Posterior cingulate gyrus (tissue), 11 donors: Measurements from ENCODE around the gene CP.

ENCODE experiments used
- DNase-seq, 10 donors: peaks; one replicate each; pipeline versions ENCODE4 v3.0.0 to v3.0.0-alpha.2; 2020 to 2021; ENCODE audit warnings: mixed read lengths in 3 of 10
- intact Hi-C: fragments of 100-400 bp; cut with DNase I; formaldehyde crosslinking; loops from one replicate; pipeline ENCODE4 v1.15.1; 2023

CP gene

GRCh38 chr3:149188494-149188893 lies 33.1 kb downstream of the CP start:
- DNase-seq, result no peak
- intact Hi-C loops, result no loop called here

GRCh38 chr3:149186721-149187120 lies 34.9 kb downstream of the CP start:
- intact Hi-C loops, result no loop called here
- no peak for DNase-seq

GRCh38 chr3:149186219-149186618 lies 35.4 kb downstream of the CP start:
- DNase-seq, result no peak
- intact Hi-C loops, result no loop called here

- intact Hi-C loops, result no loop called here
- DNase-seq, result no peak
Observed at GRCh38 chr3:149181182-149181581, 40.4 kb downstream of the CP start.

- DNase-seq, result no peak
- intact Hi-C loops, result no loop called here
Observed at GRCh38 chr3:149180057-149180573, 41.5 kb downstream of the CP start.

- no peak for DNase-seq
Observed at GRCh38 chr3:149179220-149179619, 42.4 kb downstream of the CP start.

GRCh38 chr3:149177122-149177521 lies 44.5 kb downstream of the CP start:
- DNase-seq, result no peak
- intact Hi-C loops, result no loop called here

More at GRCh38 chr3:149179220-149179619, 42.4 kb downstream of the CP start:
- intact Hi-C loops, result no loop called here

GRCh38 chr3:149174901-149175300 lies 46.7 kb downstream of the CP start:
- no peak for DNase-seq
- intact Hi-C loops, result no loop called here

- DNase-seq, result no peak
- intact Hi-C loops, result no loop called here
Observed at GRCh38 chr3:149170672-149171071, 51.0 kb downstream of the CP start.

- intact Hi-C loops, result no loop called here
- DNase-seq, result no peak
Observed at GRCh38 chr3:149167898-149168297, 53.7 kb downstream of the CP start.

GRCh38 chr3:149163066-149163465 lies 58.6 kb downstream of the CP start:
- DNase-seq, result no peak
- intact Hi-C loops, result no loop called here

- no peak for DNase-seq
- intact Hi-C loops, result no loop called here
Observed at GRCh38 chr3:149162007-149162406, 59.6 kb downstream of the CP start.

- intact Hi-C loops, result no loop called here
- DNase-seq, result no peak
Observed at GRCh38 chr3:149160754-149161300, 60.8 kb downstream of the CP start.

GRCh38 chr3:149153402-149153801 lies 68.2 kb downstream of the CP start:
- DNase-seq, result no peak
- intact Hi-C loops, result no loop called here

GRCh38 chr3:149152420-149152819 lies 69.2 kb downstream of the CP start:
- intact Hi-C loops, result no loop called here
- no peak for DNase-seq

GRCh38 chr3:149151843-149152242 lies 69.8 kb downstream of the CP start:
- no peak for DNase-seq
- intact Hi-C loops, result no loop called here

- intact Hi-C loops, result no loop called here
- no peak for DNase-seq
Observed at GRCh38 chr3:149150436-149150835, 71.2 kb downstream of the CP start.

GRCh38 chr3:149145974-149146373 lies 75.7 kb downstream of the CP start:
- DNase-seq, result no peak
- intact Hi-C loops, result no loop called here

- intact Hi-C loops, result no loop called here
- no peak for DNase-seq
Observed at GRCh38 chr3:149145356-149145755, 76.3 kb downstream of the CP start.

- no peak for DNase-seq
- intact Hi-C loops, result no loop called here
Observed at GRCh38 chr3:149142682-149143081, 78.9 kb downstream of the CP start.

- no peak for DNase-seq
- intact Hi-C loops, result loop anchor here (5.0 kb wide), 1 partner anchor 47 kb away; the partner anchor contains the start of gene HLTF
Observed at GRCh38 chr3:149134575-149134974, 87.1 kb downstream of the CP start.

- DNase-seq, result no peak
- intact Hi-C loops, result loop anchor here (5.0 kb wide), 1 partner anchor 44 kb away; the partner anchor contains the start of gene HLTF
Observed at GRCh38 chr3:149131589-149131988, 90.0 kb downstream of the CP start.
